ENCODE data around the gene ARID3A.

Gene ARID3A

DNA sequence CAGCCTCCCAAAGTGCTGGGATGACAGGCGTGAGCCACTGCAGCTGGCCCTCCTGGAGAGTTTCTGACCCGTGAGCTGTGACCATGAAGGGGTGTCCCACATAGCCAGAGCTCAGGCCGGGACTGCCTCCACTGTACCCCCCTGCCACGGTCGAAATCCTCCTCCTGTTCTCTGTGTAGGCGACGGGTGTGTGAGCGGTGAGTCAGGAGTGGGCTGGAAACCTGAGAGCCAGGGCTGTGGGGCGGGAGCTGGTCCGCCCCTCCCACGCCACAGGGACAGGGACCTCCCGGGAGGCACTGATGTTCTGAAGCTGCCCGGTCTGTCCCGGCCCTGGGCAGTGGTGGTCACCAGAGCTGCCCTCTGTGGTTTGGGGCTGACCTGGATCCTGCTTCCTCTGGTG is 62.2 kb downstream of the ARID3A start:
- Histone ChIP-seq H3K27me3 (ENCODE audit: control insufficient read depth, insufficient read depth, low read length) (no peaks in the 10 kb centered on the region), H3K4me1 (ENCODE audit: control insufficient read depth, insufficient read depth, low read length) (peaks cover 3% of the 10 kb centered on the region; the same call in 1 of the 2 replicates), H3K27ac (ENCODE audit: low read depth, low read length) (no peak overlapping the region), H3K9ac (ENCODE audit: low read depth, low read length) (no peak overlapping the region), H3K9me3 (ENCODE audit: control insufficient read depth, insufficient read depth, low read length) (no peaks in the 10 kb centered on the region), H3K4me3 (ENCODE audit: low read depth, low read length) (no peak overlapping the region), H3K36me3 (ENCODE audit: control insufficient read depth, insufficient read depth, low read length) (peaks cover 43% of the 10 kb centered on the region)

DNA sequence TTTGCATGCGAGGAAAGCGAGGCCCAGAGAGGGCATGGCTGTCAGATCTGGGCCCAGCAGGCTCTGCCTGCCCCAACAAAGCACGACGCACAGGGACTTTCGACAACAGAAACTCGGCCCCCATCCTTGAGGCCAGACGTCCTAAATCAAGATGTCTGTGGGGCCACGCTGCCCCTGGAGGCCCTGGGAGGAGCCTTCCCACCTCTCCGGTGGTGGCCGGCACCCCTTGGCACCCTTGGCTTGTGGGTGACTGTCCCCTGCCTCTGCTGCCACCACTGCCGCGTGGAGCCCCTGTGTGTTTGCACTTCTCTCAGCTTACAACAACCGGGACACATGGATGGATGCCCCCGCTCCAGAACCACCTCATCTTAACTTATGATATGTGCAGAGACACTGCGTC is 62.7 kb downstream of the ARID3A start:
- peaks cover 43% of the 10 kb centered on the region for H3K36me3 ChIP-seq (ENCODE audit: control insufficient read depth, insufficient read depth, low read length)

DNA sequence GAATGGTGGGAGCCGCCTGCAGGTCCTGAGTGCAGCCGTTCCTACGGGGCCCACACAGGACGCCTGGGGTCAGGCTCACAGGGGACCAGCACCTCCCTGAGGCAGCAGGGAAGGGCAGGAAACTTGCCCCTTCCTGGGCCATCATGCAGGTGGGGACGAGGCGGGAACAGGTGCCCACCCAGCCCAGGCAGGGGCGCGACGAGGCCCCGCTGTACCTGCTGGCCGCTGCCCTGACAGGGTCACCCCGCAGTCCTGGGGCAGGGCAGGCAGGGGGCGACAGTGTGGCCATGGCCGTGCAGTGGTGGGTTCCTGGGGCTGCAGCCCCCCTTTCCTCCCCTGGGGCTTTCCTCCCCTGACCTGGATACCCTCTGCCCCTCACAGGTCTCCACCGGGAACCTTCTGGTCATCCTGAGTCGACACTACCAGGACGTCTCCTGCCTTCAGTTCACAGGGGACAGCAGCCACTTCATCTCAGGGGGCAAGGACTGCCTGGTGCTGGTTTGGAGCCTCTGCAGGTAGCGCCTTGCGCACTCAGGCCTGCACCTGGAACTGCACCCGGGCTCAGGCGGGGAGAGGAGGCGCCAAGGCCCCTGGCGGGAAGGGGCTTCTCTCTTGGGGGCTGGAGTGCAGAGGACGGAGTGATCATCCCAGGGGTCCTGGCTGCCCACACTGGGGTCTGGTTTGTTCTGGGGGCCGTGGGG is 63.7 kb downstream of the ARID3A start:
- no peaks in the 10 kb centered on the region for H3K27me3 ChIP-seq (ENCODE audit: control insufficient read depth, insufficient read depth, low read length)
- no peak overlapping the region for H3K4me3 ChIP-seq (ENCODE audit: low read depth, low read length)
- no peak overlapping the region for H3K27ac ChIP-seq (ENCODE audit: low read depth, low read length)
- no peak overlapping the region for H3K9ac ChIP-seq (ENCODE audit: low read depth, low read length)
- H3K9me3 ChIP-seq (ENCODE audit: control insufficient read depth, insufficient read depth, low read length), result no peaks in the 10 kb centered on the region
- peaks cover 47% of the 10 kb centered on the region for H3K36me3 ChIP-seq (ENCODE audit: control insufficient read depth, insufficient read depth, low read length)
- H3K4me1 ChIP-seq (ENCODE audit: control insufficient read depth, insufficient read depth, low read length), result no peaks in the 10 kb centered on the region; the same call in 1 of the 2 replicates

More for the DNA sequence above, 62.7 kb downstream of the ARID3A start:
- no peak overlapping the region for H3K4me3 ChIP-seq (ENCODE audit: low read depth, low read length)
- H3K9ac ChIP-seq (ENCODE audit: low read depth, low read length), result no peak overlapping the region
- H3K9me3 ChIP-seq (ENCODE audit: control insufficient read depth, insufficient read depth, low read length), result no peaks in the 10 kb centered on the region
- peaks cover 3% of the 10 kb centered on the region; the same call in 1 of the 2 replicates for H3K4me1 ChIP-seq (ENCODE audit: control insufficient read depth, insufficient read depth, low read length)
- no peak overlapping the region for H3K27ac ChIP-seq (ENCODE audit: low read depth, low read length)
- H3K27me3 ChIP-seq (ENCODE audit: control insufficient read depth, insufficient read depth, low read length), result no peaks in the 10 kb centered on the region

DNA sequence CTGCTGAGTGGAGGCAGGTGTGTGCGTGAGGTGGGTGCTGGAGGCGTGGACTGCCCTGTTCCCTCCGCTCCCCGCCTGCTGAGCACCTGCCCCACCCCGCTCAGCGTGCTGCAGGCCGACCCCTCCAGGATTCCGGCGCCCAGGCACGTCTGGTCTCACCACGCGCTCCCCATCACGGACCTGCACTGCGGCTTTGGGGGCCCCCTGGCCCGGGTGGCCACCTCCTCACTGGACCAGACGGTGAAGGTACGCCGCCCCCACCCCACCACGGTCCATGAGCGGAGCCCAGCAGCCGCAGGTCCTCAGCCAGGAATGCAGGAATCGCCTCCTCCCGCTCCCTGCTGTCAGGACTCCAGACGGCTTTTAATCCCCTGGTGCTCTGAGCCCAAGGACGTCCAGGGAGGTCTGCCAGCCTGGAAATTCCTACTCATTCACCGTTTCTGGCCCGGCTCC is 64.3 kb downstream of the ARID3A start:
- Histone ChIP-seq H3K9ac (ENCODE audit: low read depth, low read length) (no peak overlapping the region), H3K4me1 (ENCODE audit: control insufficient read depth, insufficient read depth, low read length) (no peaks in the 10 kb centered on the region; the same call in 1 of the 2 replicates), H3K9me3 (ENCODE audit: control insufficient read depth, insufficient read depth, low read length) (no peaks in the 10 kb centered on the region), H3K36me3 (ENCODE audit: control insufficient read depth, insufficient read depth, low read length) (peaks cover 47% of the 10 kb centered on the region), H3K27ac (ENCODE audit: low read depth, low read length) (no peak overlapping the region), H3K27me3 (ENCODE audit: control insufficient read depth, insufficient read depth, low read length) (no peaks in the 10 kb centered on the region), H3K4me3 (ENCODE audit: low read depth, low read length) (no peak overlapping the region)

DNA sequence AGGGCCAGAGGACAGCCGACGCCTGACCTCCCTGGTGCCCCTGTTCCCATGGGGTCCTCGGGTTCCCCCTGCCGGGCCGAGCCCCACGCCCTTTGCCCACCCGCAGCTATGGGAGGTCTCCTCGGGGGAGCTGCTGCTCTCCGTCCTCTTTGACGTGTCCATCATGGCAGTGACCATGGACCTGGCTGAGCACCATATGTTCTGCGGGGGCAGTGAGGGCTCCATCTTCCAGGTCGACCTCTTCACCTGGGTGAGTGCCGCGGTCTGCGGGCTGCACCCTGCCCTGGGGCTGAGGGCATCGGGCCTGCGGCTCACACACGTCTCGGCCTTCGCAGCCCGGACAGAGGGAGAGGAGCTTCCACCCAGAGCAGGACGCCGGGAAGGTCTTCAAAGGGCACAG is 64.9 kb downstream of the ARID3A start:
- no peak overlapping the region for H3K4me3 ChIP-seq (ENCODE audit: low read depth, low read length)
- H3K9ac ChIP-seq (ENCODE audit: low read depth, low read length), result no peak overlapping the region
- no peaks in the 10 kb centered on the region; the same call in 1 of the 2 replicates for H3K4me1 ChIP-seq (ENCODE audit: control insufficient read depth, insufficient read depth, low read length)
- H3K27me3 ChIP-seq (ENCODE audit: control insufficient read depth, insufficient read depth, low read length), result no peaks in the 10 kb centered on the region
- H3K36me3 ChIP-seq (ENCODE audit: control insufficient read depth, insufficient read depth, low read length), result peaks cover 44% of the 10 kb centered on the region
- H3K9me3 ChIP-seq (ENCODE audit: control insufficient read depth, insufficient read depth, low read length), result no peaks in the 10 kb centered on the region
- peak overlapping the region; percentile 28 for H3K27ac ChIP-seq (ENCODE audit: low read depth, low read length)

DNA sequence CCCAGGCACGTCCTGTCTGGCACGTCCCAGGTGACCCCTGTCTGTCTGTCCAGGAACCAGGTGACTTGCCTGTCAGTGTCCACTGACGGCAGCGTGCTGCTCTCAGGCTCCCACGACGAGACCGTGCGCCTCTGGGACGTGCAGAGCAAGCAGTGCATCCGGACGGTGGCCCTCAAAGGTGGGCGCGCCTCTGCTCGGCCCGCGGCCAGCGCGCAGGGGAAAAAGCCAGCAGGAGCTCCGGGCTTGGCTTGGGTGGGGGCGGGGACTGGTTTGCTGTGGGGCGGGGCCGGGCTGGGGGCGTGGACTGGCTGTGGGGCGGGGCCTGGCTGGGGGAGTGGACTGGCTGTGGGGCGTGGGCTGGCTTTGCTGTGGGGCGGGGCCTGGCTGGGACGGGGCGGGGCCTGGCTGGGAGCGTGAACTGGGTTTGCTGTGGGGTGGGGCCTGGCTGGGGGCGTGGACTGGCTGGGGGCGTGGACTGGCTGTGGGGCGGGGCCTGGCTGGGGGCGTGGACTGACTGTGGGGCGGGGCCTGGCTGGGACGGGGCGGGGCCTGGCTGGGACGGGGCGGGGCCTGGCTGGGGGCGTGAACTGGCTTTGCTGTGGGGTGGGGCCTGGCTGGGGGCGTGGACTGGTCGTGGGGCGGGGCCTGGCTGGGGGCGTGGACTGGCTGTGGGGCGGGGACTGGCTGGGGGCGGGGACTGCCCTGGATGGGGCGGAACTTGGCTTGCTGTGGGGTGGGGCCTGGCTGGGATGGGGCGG is 65.5 kb downstream of the ARID3A start:
- Histone ChIP-seq H3K36me3 (ENCODE audit: control insufficient read depth, insufficient read depth, low read length) (peaks cover 38% of the 10 kb centered on the region), H3K27me3 (ENCODE audit: control insufficient read depth, insufficient read depth, low read length) (no peaks in the 10 kb centered on the region), H3K9ac (ENCODE audit: low read depth, low read length) (no peak overlapping the region), H3K4me3 (ENCODE audit: low read depth, low read length) (no peak overlapping the region), H3K4me1 (ENCODE audit: control insufficient read depth, insufficient read depth, low read length) (no peaks in the 10 kb centered on the region; the same call in 1 of the 2 replicates), H3K27ac (ENCODE audit: low read depth, low read length) (peak overlapping the region; percentile 28), H3K9me3 (ENCODE audit: control insufficient read depth, insufficient read depth, low read length) (no peaks in the 10 kb centered on the region)

DNA sequence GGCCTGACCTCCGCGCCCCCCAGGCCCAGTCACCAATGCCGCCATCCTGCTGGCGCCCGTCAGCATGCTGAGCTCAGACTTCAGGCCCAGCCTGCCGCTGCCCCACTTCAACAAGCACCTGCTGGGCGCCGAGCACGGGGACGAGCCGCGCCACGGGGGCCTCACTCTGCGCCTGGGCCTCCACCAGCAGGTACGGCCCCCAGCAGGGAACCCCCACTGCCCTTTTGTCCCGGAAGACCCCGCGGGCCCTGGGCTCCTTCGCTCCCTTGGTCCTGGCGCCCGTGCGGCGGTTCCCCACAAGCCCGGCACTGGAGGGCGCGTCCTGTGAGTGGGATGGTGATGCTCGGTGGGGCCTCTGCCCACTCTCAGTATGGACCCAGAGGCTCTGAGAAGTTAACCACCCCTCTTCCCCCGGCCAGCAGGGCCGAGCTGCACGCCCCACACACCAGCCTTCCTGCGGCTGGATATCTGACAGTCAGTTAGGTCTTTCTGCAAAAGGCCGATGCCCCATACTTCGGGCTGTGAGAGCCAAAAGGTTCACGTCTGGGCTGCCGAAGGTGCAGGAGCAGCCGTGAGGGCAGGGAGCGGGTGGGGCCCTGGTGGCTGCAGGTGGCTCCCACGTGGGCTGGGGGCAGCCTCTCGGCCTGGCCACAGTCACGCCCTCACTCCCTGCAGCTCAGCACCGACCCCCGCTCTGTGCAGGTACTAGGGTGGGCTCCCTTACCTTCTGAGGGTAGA is 66.3 kb downstream of the ARID3A start:
- no peak overlapping the region for H3K4me3 ChIP-seq (ENCODE audit: low read depth, low read length)
- H3K27me3 ChIP-seq (ENCODE audit: control insufficient read depth, insufficient read depth, low read length), result peaks cover under 1% of the 10 kb centered on the region; the same call in 1 of the 2 replicates
- H3K4me1 ChIP-seq (ENCODE audit: control insufficient read depth, insufficient read depth, low read length), result no peaks in the 10 kb centered on the region; the same call in 1 of the 2 replicates
- H3K27ac ChIP-seq (ENCODE audit: low read depth, low read length), result no peak overlapping the region
- H3K9me3 ChIP-seq (ENCODE audit: control insufficient read depth, insufficient read depth, low read length), result no peaks in the 10 kb centered on the region
- no peak overlapping the region for H3K9ac ChIP-seq (ENCODE audit: low read depth, low read length)
- peaks cover 31% of the 10 kb centered on the region for H3K36me3 ChIP-seq (ENCODE audit: control insufficient read depth, insufficient read depth, low read length)

DNA sequence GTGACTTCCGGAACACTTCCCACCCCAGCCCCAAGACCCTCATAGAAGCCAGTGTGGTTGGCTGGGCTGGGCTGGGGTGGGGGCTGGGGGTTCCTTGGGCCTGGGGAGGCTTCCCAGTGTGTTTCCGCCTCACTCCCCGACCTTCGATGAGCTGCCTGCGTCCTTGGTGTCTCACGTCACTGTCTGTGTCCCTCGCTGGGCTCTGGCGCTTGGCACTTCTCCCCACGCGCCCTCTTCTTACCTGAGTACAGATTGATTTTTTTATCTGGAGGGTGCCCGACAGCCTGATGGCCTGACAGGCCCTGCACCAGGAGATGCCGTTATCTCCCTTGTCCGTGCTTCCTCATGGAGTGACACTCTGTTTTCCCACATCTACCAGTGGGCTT is 66.8 kb downstream of the ARID3A start:
- no peaks in the 10 kb centered on the region; the same call in 1 of the 2 replicates for H3K4me1 ChIP-seq (ENCODE audit: control insufficient read depth, insufficient read depth, low read length)
- no peak overlapping the region for H3K9ac ChIP-seq (ENCODE audit: low read depth, low read length)
- peaks cover 7% of the 10 kb centered on the region; the same call in 1 of the 2 replicates for H3K27me3 ChIP-seq (ENCODE audit: control insufficient read depth, insufficient read depth, low read length)
- peaks cover 25% of the 10 kb centered on the region for H3K36me3 ChIP-seq (ENCODE audit: control insufficient read depth, insufficient read depth, low read length)
- no peak overlapping the region for H3K4me3 ChIP-seq (ENCODE audit: low read depth, low read length)
- H3K9me3 ChIP-seq (ENCODE audit: control insufficient read depth, insufficient read depth, low read length), result no peaks in the 10 kb centered on the region
- no peak overlapping the region for H3K27ac ChIP-seq (ENCODE audit: low read depth, low read length)

DNA sequence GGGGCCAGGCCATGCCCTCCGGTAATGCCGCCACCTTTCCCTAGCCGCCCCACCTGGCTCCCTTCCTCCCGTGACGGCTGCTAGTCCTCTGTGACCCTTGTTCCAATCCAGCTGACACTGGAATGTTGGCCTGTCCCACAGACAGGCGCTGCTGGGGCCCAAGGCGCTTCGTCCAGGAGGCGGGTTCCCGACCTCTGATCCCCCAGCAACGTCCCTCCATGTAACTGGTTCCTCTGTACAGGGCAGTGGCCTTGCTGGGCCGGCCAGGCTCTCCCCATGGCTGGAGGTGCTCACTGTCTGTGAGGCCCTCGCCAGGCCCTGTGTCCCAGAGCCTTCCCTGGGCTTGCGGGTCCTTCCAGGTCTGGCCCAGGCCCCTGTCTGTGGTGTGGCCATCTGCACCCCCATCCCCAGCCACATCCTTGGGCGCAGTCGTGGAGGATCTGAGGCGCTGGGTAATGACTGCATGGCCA is 67.6 kb downstream of the ARID3A start:
- Histone ChIP-seq H3K27me3 (ENCODE audit: control insufficient read depth, insufficient read depth, low read length) (peaks cover 14% of the 10 kb centered on the region), H3K4me1 (ENCODE audit: control insufficient read depth, insufficient read depth, low read length) (no peaks in the 10 kb centered on the region; the same call in 1 of the 2 replicates), H3K36me3 (ENCODE audit: control insufficient read depth, insufficient read depth, low read length) (peaks cover 25% of the 10 kb centered on the region), H3K9ac (ENCODE audit: low read depth, low read length) (no peak overlapping the region), H3K4me3 (ENCODE audit: low read depth, low read length) (no peak overlapping the region), H3K9me3 (ENCODE audit: control insufficient read depth, insufficient read depth, low read length) (no peaks in the 10 kb centered on the region), H3K27ac (ENCODE audit: low read depth, low read length) (no peak overlapping the region)

DNA sequence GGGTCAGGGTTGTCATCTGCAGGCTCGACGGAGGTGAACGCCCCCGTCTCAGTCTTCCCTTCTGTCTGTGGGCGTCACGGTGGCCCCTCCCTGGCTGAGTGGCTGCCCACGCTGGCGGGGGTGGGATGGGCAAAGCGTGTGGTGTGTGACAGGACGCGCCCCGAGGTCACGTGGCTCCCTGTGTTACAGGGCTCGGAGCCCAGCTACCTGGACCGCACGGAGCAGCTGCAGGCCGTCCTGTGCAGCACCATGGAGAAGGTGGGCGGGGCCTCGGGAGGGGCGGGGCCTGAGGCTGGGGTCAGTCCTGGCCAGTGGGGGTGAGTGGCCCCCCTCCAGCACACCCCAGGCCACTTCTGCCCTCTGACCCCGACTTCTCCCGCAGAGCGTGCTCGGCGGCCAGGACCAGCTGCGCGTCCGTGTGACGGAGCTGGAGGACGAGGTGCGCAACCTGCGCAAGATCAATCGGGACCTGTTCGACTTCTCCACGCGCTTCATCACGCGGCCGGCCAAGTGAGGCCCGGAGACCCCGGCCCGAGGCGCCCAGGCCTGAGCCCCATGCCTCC is 68.1 kb downstream of the ARID3A start:
- Histone ChIP-seq H3K4me3 (ENCODE audit: low read depth, low read length) (no peak overlapping the region), H3K9me3 (ENCODE audit: control insufficient read depth, insufficient read depth, low read length) (no peaks in the 10 kb centered on the region), H3K27me3 (ENCODE audit: control insufficient read depth, insufficient read depth, low read length) (peaks cover 15% of the 10 kb centered on the region), H3K36me3 (ENCODE audit: control insufficient read depth, insufficient read depth, low read length) (peaks cover 22% of the 10 kb centered on the region), H3K27ac (ENCODE audit: low read depth, low read length) (no peak overlapping the region), H3K4me1 (ENCODE audit: control insufficient read depth, insufficient read depth, low read length) (no peaks in the 10 kb centered on the region; the same call in 1 of the 2 replicates), H3K9ac (ENCODE audit: low read depth, low read length) (no peak overlapping the region)

All from HUES48 (cell line).